NCI-H2227 treated with DMSO at 0.1 percent for 48 hours (cell line): ENCODE results near the gene PLAC8L1.

ENCODE experiments used
- DNase-seq: peaks from one replicate; lab custom pipeline; 2025; lab: John Stamatoyannopoulos, UW

The PLAC8L1 gene

GRCh38 chr5:146079695-146080373 is 25.5 kb downstream of the PLAC8L1 start:
- DNase-seq, result no peak

DNA sequence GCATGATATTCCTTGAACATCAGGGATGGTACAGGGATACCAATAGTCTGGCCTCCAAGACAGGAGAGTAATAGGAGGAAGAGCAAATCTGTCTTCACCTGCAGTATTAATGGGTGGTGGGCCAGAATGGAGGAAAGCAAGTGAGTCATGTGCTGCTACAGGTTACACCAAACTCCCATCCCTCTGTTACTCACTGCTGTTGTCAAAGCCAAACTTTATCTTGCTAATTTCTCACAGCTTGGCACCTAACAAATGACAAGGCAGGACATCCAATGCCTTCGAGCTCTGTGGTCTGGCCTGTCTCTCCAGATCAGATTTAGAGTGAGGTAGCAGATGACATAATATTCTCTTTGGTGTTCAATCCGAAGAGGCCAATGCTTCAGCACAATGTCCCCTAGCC is 26.8 kb downstream of the PLAC8L1 start:
- no peak for DNase-seq

DNA sequence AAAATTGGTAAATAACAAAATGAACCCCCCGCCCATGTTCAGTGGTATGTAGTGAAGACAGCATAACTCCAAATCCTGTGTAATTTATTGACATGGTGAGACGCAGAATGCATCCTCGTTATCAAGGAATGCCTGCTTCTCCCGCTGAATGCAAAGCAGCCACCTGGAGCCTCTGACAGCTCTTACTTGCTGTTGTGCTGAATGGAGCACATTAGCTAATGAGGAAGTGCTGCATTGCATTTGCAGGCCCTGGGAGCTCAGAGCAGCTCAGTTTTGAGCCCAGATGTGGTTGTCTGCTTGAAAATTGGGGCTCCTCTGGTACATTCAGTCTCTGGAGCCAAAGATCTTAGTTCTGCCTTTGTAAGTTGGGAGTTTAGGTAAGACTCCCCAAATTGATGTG is 28.9 kb downstream of the PLAC8L1 start:
- no peak for DNase-seq

DNA sequence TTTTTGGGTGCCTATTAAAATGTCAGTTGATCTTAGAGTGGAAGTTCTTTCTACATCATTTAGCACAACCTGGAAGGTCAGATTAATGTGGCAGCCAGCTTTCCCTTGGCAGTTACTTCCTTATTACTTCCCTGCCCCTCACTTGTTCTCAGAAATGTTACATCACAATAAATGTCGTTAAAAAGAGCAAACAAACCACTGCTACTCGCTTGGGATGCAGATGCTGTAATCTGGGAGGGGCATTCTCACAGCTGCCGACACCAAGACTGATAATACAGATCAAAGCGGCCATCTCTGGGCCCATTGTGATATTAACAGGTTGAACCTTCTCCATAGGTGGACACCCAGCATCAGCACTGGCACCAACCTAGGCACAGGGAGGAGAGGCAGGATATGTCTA is 29.3 kb downstream of the PLAC8L1 start:
- DNase-seq, result no peak

- DNase-seq, result no peak
These were observed 32.0 kb downstream of the PLAC8L1 start for GRCh38 chr5:146073239-146073900.

GRCh38 chr5:146072595-146072994 is 32.8 kb downstream of the PLAC8L1 start:
- DNase-seq, result no peak

DNA sequence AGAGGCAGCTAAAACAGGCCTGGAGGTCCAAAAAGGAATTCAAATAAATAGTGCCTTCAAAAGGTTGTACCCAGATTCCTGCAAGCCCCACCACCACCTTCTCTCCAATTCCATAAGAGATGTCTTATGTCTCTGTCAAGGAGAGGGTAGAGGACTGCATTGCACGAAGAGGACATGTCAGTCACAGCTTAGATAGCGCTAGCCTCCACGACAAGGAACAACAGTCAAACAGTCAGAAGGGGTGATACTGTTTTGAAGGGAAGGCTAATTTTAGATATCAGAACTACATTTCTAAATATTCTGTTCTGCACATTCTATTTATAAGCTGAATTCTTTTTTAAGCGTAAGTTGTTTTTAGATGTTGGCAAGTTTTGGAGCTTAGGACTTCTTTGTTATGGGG is 34.2 kb downstream of the PLAC8L1 start:
- DNase-seq, result no peak

- no peak for DNase-seq
These were observed 34.6 kb downstream of the PLAC8L1 start for GRCh38 chr5:146070746-146071145.

- DNase-seq, result no peak
These were observed 35.6 kb downstream of the PLAC8L1 start for GRCh38 chr5:146069780-146070099.

DNA sequence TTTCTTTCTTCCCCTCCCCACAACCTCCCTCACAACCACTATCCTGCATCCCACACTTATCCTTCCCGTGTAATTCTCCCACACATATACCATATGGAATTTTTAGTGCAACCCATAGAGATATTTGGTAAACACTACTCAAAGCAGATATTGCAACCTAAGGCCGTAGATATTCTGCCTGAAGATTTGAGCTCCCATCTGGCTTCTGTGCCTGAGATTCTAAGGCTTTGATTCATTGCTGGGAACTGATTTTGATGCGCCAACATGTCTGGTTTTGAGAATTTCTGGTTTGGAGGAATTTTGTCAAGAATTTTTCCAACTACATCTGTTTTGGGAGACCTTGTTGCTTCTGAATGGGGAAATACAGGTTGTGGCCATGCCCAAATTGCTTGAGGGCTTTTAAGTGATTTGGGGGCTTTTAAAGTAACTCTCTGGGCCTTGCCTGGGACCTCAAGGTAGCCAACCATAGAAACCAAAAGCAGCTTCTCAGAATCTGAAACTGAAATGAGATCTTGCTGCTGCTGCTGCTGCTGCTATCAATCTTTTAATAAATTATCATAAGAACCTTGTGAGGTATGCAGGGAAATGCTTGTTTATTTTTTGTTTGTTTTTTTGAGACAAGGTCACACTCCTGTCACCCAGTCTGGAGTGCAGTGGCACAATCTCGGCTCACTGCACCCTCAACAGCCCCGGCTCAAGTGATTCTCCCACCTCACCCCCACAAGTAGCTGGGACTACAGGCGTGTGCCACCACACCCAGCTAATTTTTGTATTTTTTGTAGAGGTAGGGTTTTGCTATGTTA is 36.2 kb downstream of the PLAC8L1 start:
- no peak for DNase-seq

DNA sequence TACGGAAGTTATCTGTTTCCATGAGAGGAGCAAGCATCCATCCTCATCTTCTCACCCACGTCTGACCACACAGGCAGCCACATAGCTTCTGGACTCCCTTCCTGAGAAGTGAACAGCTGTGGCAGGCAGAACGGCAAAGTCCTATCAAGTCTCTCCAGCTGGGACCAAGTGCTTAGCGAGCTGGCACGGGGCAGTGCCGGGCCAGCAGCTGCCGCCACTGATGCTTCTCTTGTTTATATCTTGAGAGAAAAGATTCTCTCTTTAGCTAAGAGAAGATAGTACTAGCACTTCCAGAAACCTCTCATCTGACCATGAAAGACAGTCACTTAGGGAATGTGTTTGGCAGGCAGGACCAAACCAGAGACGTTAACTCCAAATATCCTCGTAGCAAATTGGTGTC is 37.2 kb downstream of the PLAC8L1 start:
- DNase-seq, result no peak

- DNase-seq, result no peak
These were observed 38.4 kb downstream of the PLAC8L1 start for GRCh38 chr5:146066968-146067367.

DNA sequence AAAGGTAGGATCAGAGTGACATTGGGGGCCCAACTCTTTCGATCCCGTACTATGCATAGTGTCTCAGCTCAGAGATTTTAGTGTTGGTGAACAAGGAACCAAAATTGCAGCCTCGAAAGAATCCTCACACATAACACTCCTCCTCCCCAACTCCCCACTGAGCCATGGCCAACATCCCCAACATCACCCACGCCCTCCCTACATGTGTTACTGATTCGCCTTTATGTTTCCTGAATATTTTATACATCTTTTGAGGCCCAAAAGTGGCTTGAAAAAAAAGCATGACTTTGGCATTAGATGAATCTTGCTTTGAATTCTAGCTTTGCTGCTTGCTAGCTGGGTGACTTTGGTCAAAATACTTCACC is 45.2 kb downstream of the PLAC8L1 start:
- DNase-seq, result no peak

GRCh38 chr5:146059460-146060220 is 45.7 kb downstream of the PLAC8L1 start:
- no peak for DNase-seq

GRCh38 chr5:146055432-146055831 is 49.9 kb downstream of the PLAC8L1 start:
- DNase-seq, result no peak

GRCh38 chr5:146052780-146053179 is 52.6 kb downstream of the PLAC8L1 start:
- DNase-seq, result no peak

- DNase-seq, result no peak
These were observed 53.7 kb downstream of the PLAC8L1 start for GRCh38 chr5:146051678-146052077.

DNA sequence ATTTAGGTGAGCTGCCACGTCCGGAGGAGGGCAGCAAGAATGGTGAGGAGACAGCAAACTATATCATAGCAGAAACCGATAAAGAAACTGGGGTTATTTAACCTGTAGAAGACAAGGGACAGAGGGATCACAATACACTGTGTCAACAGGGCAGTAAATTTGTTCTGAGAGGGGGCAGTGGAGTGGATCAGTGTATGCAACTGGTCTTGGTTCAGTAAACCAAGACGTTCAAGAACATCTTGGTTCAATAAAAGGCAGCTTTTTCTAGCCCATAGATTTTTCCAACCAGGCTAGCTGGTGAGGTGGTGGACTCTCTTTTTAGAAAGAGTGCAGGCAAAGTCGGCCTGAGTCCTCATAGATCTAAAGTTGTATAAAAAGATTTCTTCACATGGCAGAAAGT is 55.3 kb downstream of the PLAC8L1 start:
- no peak for DNase-seq

DNA sequence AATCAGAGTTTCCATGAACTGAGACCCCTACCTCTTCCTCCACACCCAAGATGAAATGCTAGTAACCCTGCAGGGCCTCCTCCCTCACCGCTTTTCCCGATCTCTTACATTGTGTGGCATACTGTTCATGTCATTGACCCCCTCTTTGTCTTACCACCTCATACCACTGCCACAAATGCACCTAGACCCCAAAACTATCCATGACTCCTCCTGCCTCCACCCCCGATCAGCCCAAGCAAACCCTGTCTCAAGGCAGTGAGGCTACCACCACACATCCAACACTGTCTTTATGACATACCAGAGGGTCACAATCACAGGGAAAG is 55.7 kb downstream of the PLAC8L1 start:
- no peak for DNase-seq

DNA sequence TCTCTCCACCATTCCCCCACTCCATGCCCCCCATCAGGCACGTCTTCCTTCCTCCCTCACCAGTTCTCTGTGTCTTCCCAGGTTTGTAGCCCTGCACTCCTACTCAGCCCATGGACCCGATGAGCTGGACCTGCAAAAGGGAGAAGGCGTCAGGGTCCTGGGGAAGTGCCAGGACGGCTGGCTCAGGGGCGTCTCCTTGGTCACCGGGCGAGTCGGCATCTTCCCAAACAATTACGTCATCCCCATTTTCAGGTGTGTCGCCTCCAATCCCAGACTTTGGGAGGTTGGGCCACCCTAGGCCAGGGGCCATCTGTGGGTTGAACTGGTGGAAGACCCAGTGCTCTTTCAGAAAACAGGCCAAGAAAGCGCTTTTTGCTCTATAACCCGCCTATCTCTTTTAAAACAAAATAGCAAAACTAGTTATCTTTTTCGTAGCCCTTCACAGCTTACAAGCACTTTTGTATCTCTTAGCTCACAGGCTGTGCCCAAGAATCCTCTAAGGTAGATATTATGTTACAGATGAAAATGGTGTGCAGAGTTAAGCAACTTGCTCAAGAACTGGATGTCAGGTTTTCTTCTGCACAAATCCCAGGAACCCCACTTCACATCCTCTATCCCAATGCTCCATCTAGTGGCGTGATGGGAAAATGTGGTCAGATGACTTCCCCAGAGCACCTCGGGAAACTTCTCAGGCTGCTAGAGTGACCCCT is 56.2 kb downstream of the PLAC8L1 start:
- DNase-seq, result peak; percentile 45

- no peak for DNase-seq
These were observed 58.0 kb downstream of the PLAC8L1 start for GRCh38 chr5:146047396-146047795.

DNA sequence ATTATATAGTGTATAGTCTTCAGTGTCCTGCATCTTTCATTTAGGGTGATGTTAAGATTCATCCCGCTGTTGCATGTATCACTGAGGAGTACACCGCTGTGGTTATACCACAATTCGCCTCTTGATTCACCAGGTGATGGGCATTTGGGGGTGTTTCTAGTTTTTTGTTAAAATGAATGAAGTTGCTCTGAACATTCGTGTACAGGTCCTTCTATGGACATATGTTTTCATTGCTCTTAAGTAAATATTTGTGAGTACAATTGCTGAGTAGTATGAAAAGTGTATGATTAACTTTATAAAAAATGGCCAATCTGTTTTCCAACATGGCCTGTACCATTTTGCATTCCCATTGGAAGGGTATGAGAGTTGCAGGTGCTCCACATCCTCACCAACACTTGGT is 61.7 kb downstream of the PLAC8L1 start:
- no peak for DNase-seq
